BLaER1 treated with 17β-estradiol and CSF1 and Interleukin-3, amounts not matched to agents 10 nM and 100 nM (cell line): Measurements from ENCODE around the gene DBP.
A peak's percentile ranks its signal among the peaks of the same experiment; 100 is the strongest.
"Not testable (repeated sequence)": the region's sequence is repeated elsewhere in the genome, so short reads cannot be mapped to it uniquely, and the experiment has no call there.

ENCODE experiments used
- H3K27ac ChIP-seq, 11 experiments: shearing (Covaris generic); formaldehyde crosslinking; 2 replicates each; pipeline ENCODE4 v1.8.1; 2022
- H3K27me3 ChIP-seq, 11 experiments: shearing (Covaris generic); formaldehyde crosslinking; 2 replicates each; pipeline ENCODE4 v1.8.1; 2022
- H3K36me3 ChIP-seq, 11 experiments: shearing (Covaris generic); formaldehyde crosslinking; 2 replicates each; pipeline ENCODE4 v1.8.1; 2022
- H3K4me1 ChIP-seq, 10 experiments: shearing (Covaris generic); formaldehyde crosslinking; 2 replicates each; pipeline ENCODE4 v1.8.1; 2022
- H3K4me2 ChIP-seq, 11 experiments: shearing (Covaris generic); formaldehyde crosslinking; 2 replicates each; pipeline ENCODE4 v1.8.1; 2022
- H3K4me3 ChIP-seq, 10 experiments: shearing (Covaris generic); formaldehyde crosslinking; 2 replicates each; pipeline ENCODE4 v1.8.1; 2022
- H3K9ac ChIP-seq, 11 experiments: shearing (Covaris generic); formaldehyde crosslinking; 2 replicates each; pipeline ENCODE4 v1.8.1; 2022
- H3K9me3 ChIP-seq, 11 experiments: shearing (Covaris generic); formaldehyde crosslinking; replicated peaks in 1 of 11; 2 replicates each; pipeline ENCODE4 v1.8.1; 2022
- H4K20me1 ChIP-seq, 11 experiments: shearing (Covaris generic); formaldehyde crosslinking; 2 replicates each; pipeline ENCODE4 v1.8.1; 2022
- Cebpa-rat ChIP-seq, 11 experiments: shearing (Covaris generic); IDR thresholded peaks; 2 replicates each; pipeline ENCODE4 v1.8.1; 2022

Gene DBP

DNA sequence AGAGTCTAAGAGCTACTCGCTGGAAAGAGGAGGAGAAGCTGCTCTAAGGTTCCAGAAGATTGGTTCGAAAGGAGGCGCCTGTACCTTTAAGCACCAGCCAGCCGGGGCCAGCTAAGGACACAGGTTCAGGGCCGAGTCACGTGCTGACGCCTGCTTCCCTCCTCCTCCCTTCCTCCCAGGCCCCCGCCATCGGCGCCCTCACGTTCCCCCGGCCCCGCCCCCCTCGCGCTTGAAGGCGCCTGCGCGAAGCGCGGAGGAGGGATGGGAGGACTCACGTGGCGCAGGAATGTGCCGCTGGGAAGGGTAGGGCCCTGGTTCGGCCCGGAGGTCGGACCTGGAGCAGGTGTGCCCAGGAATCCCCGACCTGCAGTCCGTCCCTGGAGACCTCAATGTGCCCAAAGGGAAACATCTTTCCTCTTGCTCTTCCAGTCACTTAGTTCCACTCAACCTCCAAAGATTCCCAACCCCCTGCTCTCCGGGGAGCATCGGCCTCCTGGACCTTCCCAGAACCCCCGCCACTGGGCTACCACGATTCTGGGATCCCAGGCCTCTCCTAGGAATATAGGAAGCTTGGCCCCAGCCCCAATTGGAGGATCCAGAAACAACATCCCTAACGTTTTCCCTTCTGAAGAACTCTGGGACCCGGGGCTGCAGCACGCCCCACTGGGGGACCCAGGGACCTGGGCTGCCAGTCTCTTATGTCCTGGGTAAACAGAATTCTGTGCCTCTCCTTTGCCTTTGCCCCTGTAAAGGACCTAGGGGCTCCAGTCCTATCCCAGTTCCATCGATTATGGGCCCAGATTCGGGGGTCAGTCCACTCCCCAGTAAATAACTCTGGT is 2.5 kb downstream of the DBP start:
- Histone ChIP-seq H3K36me3 (peaks cover 6 to 40% (median 33%) of the 10 kb centered on the region in 11 experiments; a peak in 20 of 22 replicates), H3K9me3 (no peaks in the 10 kb centered on the region), H4K20me1 (peaks cover 0 to 33% (median 10%) of the 10 kb centered on the region in 11 experiments; a peak in 10 of 22 replicates), H3K9ac (peak overlapping the region; percentile 88 to 98 (median 93)), H3K4me1 (peaks cover 64 to 85% (median 70%) of the 10 kb centered on the region in 10 experiments), H3K4me3 (peak overlapping the region; percentile 79 to 98 (median 92)), H3K27ac (peak overlapping the region; percentile 90 to 99 (median 97)), H3K4me2 (peak overlapping the region; percentile 95 to 99 (median 98)), H3K27me3 (no peaks in the 10 kb centered on the region)
- no peak for TF ChIP-seq Cebpa-rat (IDR thresholded peaks at IDR 0.05)

GRCh38 chr19:48634036-48634342 is 3.2 kb downstream of the DBP start:
- Histone ChIP-seq H3K4me1 (peaks cover 58 to 79% (median 67%) of the 10 kb centered on the region in 10 experiments), H3K4me3 (peak overlapping the region; percentile 47 to 98 (median 90))

GRCh38 chr19:48633148-48634035 is 3.8 kb downstream of the DBP start:
- H3K27me3 ChIP-seq: no peaks in the 10 kb centered on the region
- H3K9me3 ChIP-seq: no peaks in the 10 kb centered on the region
- peaks cover 52 to 74% (median 61%) of the 10 kb centered on the region in 10 experiments for H3K4me1 ChIP-seq
- H4K20me1 ChIP-seq: peaks cover 0 to 40% (median 11%) of the 10 kb centered on the region in 11 experiments; a peak in 10 of 22 replicates
- H3K36me3 ChIP-seq: peaks cover 16 to 53% (median 38%) of the 10 kb centered on the region in 11 experiments; a peak in 20 of 22 replicates
- no peak for TF ChIP-seq Cebpa-rat (IDR thresholded peaks at IDR 0.05)
- H3K4me3 ChIP-seq: peak overlapping the region; percentile 47 to 98 (median 90)
- peak overlapping the region; percentile 95 to 99 (median 98) for H3K4me2 ChIP-seq
- peak overlapping the region; percentile 90 to 99 (median 97) for H3K27ac ChIP-seq
- peak overlapping the region; percentile 88 to 98 (median 93) for H3K9ac ChIP-seq

More at GRCh38 chr19:48634036-48634342, 3.2 kb downstream of the DBP start:
- Histone ChIP-seq H3K27me3 (no peaks in the 10 kb centered on the region), H3K9me3 (no peaks in the 10 kb centered on the region), H4K20me1 (peaks cover 0 to 37% (median 10%) of the 10 kb centered on the region in 11 experiments; a peak in 10 of 22 replicates), H3K27ac (peak overlapping the region; percentile 90 to 99 (median 97)), H3K9ac (peak overlapping the region; percentile 88 to 98 (median 93)), H3K36me3 (peaks cover 13 to 47% (median 38%) of the 10 kb centered on the region in 11 experiments; a peak in 20 of 22 replicates), H3K4me2 (peak overlapping the region; percentile 95 to 99 (median 98))
- no peak for TF ChIP-seq Cebpa-rat (IDR thresholded peaks at IDR 0.05)

GRCh38 chr19:48632692-48633147 is 4.5 kb downstream of the DBP start:
- Histone ChIP-seq H3K4me2 (peak overlapping the region; percentile 95 to 99 (median 98)), H3K27me3 (no peaks in the 10 kb centered on the region), H3K4me3 (peak overlapping the region in 9 of 10 experiments; percentile 2 to 98 (median 88); a peak in 9 of 20 replicates)

GRCh38 chr19:48632286-48632685 is 4.9 kb downstream of the DBP start:
- Histone ChIP-seq H3K4me2 (peak overlapping the region; percentile 95 to 99 (median 98)), H3K4me1 (peaks cover 51 to 76% (median 62%) of the 10 kb centered on the region in 10 experiments), H3K4me3 (0 out of 20 replicates have a peak overlapping the region, but pooled peaks of 3 of the 10 experiments have one; percentile 2 to 94 (median 88)), H4K20me1 (peaks cover 0 to 45% (median 13%) of the 10 kb centered on the region in 11 experiments; a peak in 10 of 22 replicates), H3K9ac (peak overlapping the region; percentile 88 to 98 (median 93); a peak in 19 of 22 replicates), H3K36me3 (peaks cover 26 to 61% (median 44%) of the 10 kb centered on the region in 11 experiments; a peak in 20 of 22 replicates), H3K27ac (peak overlapping the region; percentile 90 to 99 (median 97); a peak in 20 of 22 replicates)
- H3K27me3 ChIP-seq, H3K9me3 ChIP-seq: not testable (repeated sequence)

More at GRCh38 chr19:48632692-48633147, 4.5 kb downstream of the DBP start:
- H3K9me3 ChIP-seq: no peaks in the 10 kb centered on the region
- H3K27ac ChIP-seq: peak overlapping the region; percentile 90 to 99 (median 97)
- peaks cover 51 to 72% (median 60%) of the 10 kb centered on the region in 10 experiments for H3K4me1 ChIP-seq
- peaks cover 23 to 59% (median 40%) of the 10 kb centered on the region in 11 experiments; a peak in 20 of 22 replicates for H3K36me3 ChIP-seq
- peaks cover 0 to 45% (median 13%) of the 10 kb centered on the region in 11 experiments; a peak in 10 of 22 replicates for H4K20me1 ChIP-seq
- peak overlapping the region; percentile 88 to 98 (median 93) for H3K9ac ChIP-seq
- no peak for TF ChIP-seq Cebpa-rat (IDR thresholded peaks at IDR 0.05)

GRCh38 chr19:48631225-48631624 is 6.0 kb downstream of the DBP start:
- peaks cover 0 to 37% (median 13%) of the 10 kb centered on the region in 11 experiments; a peak in 9 of 22 replicates for H4K20me1 ChIP-seq
- no peaks in the 10 kb centered on the region for H3K27me3 ChIP-seq
- peak overlapping the region; percentile 35 to 88 (median 66); a peak in 21 of 22 replicates for H3K9ac ChIP-seq
- no peak for TF ChIP-seq Cebpa-rat (IDR thresholded peaks at IDR 0.05)
- H3K9me3 ChIP-seq: no peaks in the 10 kb centered on the region
- peak overlapping the region in 5 of 10 experiments; percentile 8 to 61 (median 25); a peak in 6 of 20 replicates for H3K4me3 ChIP-seq
- H3K27ac ChIP-seq: peak overlapping the region in 10 of 11 experiments; percentile 39 to 99 (median 94); a peak in 20 of 22 replicates
- H3K4me2 ChIP-seq: peak overlapping the region; percentile 95 to 99 (median 98)
- peaks cover 30 to 66% (median 51%) of the 10 kb centered on the region in 11 experiments; a peak in 21 of 22 replicates for H3K36me3 ChIP-seq
- H3K4me1 ChIP-seq: peaks cover 51 to 71% (median 57%) of the 10 kb centered on the region in 10 experiments

GRCh38 chr19:48630296-48631063 is 6.7 kb downstream of the DBP start:
- H3K9me3 ChIP-seq: no peaks in the 10 kb centered on the region
- no peak for TF ChIP-seq Cebpa-rat (IDR thresholded peaks at IDR 0.05)
- peaks cover 52 to 69% (median 57%) of the 10 kb centered on the region in 10 experiments for H3K4me1 ChIP-seq
- H3K27me3 ChIP-seq: no peaks in the 10 kb centered on the region
- H3K4me3 ChIP-seq: peak overlapping the region in 7 of 10 experiments; percentile 0 to 61 (median 15); a peak in 10 of 20 replicates
- peak overlapping the region; percentile 95 to 99 (median 98) for H3K4me2 ChIP-seq
- H3K9ac ChIP-seq: peak overlapping the region; percentile 35 to 88 (median 66); a peak in 21 of 22 replicates
- peaks cover 0 to 37% (median 13%) of the 10 kb centered on the region in 11 experiments; a peak in 9 of 22 replicates for H4K20me1 ChIP-seq
- peak overlapping the region in 10 of 11 experiments; percentile 39 to 99 (median 94); a peak in 20 of 22 replicates for H3K27ac ChIP-seq
- H3K36me3 ChIP-seq: peaks cover 36 to 73% (median 57%) of the 10 kb centered on the region in 11 experiments
